ENCODE measurements around the gene WDR48. TPM values are rescaled to one million over a fixed set of nuclear protein-coding genes. Genes with fewer than 3 reads are reported as not detected.
A peak's percentile ranks its signal among the peaks of the same experiment; 100 is the strongest.

The WDR48 gene
- total and polyA plus RNA-seq, 9 of the 15 experiments (the other 6 are each of a cell fraction or from before 2014, with no cell fraction given): 26.6 to 70.6 (median 48.0) TPM

DNA sequence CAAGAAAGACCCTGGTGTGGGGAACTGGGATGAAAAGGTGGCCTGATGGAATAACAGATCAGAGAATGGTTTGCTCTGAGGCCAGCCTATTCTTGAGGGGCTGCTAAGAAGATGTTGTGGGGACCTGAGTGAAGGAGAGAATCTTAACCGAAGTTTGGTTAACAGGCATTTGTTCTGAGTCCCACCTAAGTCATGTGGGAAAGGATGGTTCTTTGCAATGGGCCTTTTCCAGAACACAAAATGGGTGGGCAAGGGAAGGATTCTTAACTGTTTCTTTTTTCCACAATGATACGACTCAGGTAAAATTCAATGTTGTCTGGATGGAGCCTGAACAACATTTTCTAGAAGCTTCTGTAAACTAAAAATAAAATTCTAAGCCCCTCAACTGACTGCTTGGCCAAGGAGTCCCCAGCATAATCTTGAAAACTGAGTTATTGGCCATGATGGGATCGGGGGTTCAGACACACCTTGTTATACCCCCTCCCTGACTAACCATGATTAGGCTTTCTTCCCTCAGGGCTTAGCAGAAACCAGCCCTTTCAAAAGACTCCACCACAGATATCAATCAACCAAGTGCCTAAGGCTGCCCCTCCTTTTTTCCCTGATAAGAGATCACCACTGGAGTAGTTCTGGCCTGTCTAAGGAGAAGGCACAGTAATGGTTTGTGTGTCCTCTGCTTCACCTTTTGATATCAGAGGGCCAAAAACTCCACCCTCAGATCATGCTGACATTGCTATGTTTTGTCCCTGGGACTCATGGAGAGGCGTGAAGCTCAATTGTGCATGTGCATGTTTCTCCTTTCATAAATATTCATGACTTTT, 30.1 kb upstream of the WDR48 start (continued):
- TF ChIP-seq KAT2B (IDR thresholded peaks at IDR 0.05; ENCODE audit: low read depth, low read length) (no peak), ZNF707 (CRISPR knock-in tag; conservative IDR thresholded peaks at IDR 0.05) (no peak), PTRF (tag; IDR thresholded peaks at IDR 0.05) (no peak), EP300 (IDR thresholded peaks at IDR 0.05; ENCODE audit: low read length) (peak; percentile 57), XRCC3 (IDR thresholded peaks at IDR 0.05) (no peak), ZNF324 (CRISPR knock-in tag; IDR thresholded peaks at IDR 0.05) (no peak), RBM14 (IDR thresholded peaks at IDR 0.05; ENCODE audit: borderline replicate concordance, insufficient read depth, low read depth, low read length) (no peak), ZBTB7A (IDR thresholded peaks at IDR 0.05; ENCODE audit: borderline replicate concordance, control insufficient read depth, low read depth, low read length) (no peak), TEAD4 (IDR thresholded peaks at IDR 0.05; ENCODE audit: low read length) (peak; percentile 37; the same call in 1 of the 2 replicates), TEAD4 (CRISPR knock-in tag; IDR thresholded peaks at IDR 0.05; ENCODE audit: borderline replicate concordance) (no peak), NFXL1 (CRISPR knock-in tag; IDR thresholded peaks at IDR 0.05) (no peak), ZNF766 (CRISPR knock-in tag; conservative IDR thresholded peaks at IDR 0.05) (peak; percentile 78; the same call in 1 of the 2 replicates), KAT7 (CRISPR knock-in tag; IDR thresholded peaks at IDR 0.05; ENCODE audit: borderline replicate concordance) (no peak), ATF7 (IDR thresholded peaks at IDR 0.05) (peak; percentile 41; the same call in 1 of the 2 replicates), MEF2D (tag; conservative IDR thresholded peaks at IDR 0.05; ENCODE audit: low read depth) (no peak), ZSCAN32 (CRISPR knock-in tag; IDR thresholded peaks at IDR 0.05) (no peak), SRSF1 (IDR thresholded peaks at IDR 0.05; ENCODE audit: low read depth, low read length) (no peak), ZNF764 (CRISPR knock-in tag; IDR thresholded peaks at IDR 0.05; ENCODE audit: low read depth) (no peak)
- TF ChIP-seq, protein P1, sequence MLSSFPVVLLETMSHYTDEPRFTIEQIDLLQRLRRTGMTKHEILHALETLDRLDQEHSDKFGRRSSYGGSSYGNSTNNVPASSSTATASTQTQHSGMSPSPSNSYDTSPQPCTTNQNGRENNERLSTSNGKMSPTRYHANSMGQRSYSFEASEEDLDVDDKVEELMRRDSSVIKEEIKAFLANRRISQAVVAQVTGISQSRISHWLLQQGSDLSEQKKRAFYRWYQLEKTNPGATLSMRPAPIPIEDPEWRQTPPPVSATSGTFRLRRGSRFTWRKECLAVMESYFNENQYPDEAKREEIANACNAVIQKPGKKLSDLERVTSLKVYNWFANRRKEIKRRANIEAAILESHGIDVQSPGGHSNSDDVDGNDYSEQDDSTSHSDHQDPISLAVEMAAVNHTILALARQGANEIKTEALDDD (IDR thresholded peaks at IDR 0.05): peak; percentile 96
- TF ChIP-seq, protein P2, sequence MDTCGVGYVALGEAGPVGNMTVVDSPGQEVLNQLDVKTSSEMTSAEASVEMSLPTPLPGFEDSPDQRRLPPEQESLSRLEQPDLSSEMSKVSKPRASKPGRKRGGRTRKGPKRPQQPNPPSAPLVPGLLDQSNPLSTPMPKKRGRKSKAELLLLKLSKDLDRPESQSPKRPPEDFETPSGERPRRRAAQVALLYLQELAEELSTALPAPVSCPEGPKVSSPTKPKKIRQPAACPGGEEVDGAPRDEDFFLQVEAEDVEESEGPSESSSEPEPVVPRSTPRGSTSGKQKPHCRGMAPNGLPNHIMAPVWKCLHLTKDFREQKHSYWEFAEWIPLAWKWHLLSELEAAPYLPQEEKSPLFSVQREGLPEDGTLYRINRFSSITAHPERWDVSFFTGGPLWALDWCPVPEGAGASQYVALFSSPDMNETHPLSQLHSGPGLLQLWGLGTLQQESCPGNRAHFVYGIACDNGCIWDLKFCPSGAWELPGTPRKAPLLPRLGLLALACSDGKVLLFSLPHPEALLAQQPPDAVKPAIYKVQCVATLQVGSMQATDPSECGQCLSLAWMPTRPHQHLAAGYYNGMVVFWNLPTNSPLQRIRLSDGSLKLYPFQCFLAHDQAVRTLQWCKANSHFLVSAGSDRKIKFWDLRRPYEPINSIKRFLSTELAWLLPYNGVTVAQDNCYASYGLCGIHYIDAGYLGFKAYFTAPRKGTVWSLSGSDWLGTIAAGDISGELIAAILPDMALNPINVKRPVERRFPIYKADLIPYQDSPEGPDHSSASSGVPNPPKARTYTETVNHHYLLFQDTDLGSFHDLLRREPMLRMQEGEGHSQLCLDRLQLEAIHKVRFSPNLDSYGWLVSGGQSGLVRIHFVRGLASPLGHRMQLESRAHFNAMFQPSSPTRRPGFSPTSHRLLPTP (IDR thresholded peaks at IDR 0.05; ENCODE audit: borderline replicate concordance, extremely low read depth, insufficient read length): no peak
- TF ChIP-seq, protein P3, sequence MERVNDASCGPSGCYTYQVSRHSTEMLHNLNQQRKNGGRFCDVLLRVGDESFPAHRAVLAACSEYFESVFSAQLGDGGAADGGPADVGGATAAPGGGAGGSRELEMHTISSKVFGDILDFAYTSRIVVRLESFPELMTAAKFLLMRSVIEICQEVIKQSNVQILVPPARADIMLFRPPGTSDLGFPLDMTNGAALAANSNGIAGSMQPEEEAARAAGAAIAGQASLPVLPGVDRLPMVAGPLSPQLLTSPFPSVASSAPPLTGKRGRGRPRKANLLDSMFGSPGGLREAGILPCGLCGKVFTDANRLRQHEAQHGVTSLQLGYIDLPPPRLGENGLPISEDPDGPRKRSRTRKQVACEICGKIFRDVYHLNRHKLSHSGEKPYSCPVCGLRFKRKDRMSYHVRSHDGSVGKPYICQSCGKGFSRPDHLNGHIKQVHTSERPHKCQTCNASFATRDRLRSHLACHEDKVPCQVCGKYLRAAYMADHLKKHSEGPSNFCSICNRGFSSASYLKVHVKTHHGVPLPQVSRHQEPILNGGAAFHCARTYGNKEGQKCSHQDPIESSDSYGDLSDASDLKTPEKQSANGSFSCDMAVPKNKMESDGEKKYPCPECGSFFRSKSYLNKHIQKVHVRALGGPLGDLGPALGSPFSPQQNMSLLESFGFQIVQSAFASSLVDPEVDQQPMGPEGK (CRISPR knock-in tag; IDR thresholded peaks at IDR 0.05; ENCODE audit: borderline replicate concordance): no peak
